ENCODE data around the gene C3AR1.

DNA sequence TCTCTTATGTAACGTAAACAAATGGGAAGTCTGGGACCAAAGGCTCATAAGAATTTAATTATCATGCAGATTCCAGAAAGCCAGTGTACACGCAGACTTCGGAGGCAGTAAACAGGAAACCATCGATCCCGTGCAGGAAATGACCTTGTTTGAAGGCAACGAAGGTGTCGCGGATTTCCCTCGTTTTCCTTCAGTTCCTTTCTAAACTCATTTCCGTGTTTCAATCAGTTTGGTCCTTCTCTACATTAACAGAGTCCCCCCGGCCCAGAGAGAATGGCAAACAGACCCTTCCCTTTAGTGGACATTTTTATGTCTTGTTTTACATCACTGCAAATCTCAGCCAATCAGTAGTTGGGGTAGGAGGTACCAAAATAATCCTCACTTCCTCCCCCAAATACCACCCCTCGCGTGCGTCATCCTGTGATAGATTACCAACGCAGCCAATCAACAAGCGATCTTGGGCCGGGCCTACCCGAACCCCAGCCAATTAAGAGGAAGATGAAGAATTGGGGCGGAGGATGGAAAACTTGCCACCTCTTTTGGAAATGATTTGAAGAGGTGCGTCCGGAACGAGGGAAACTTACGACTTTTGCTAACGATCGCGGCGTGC is 39.8 kb downstream of the C3AR1 start:
- no peak for TF ChIP-seq EP300 (IDR thresholded peaks at IDR 0.05)
- TF ChIP-seq, protein P1, sequence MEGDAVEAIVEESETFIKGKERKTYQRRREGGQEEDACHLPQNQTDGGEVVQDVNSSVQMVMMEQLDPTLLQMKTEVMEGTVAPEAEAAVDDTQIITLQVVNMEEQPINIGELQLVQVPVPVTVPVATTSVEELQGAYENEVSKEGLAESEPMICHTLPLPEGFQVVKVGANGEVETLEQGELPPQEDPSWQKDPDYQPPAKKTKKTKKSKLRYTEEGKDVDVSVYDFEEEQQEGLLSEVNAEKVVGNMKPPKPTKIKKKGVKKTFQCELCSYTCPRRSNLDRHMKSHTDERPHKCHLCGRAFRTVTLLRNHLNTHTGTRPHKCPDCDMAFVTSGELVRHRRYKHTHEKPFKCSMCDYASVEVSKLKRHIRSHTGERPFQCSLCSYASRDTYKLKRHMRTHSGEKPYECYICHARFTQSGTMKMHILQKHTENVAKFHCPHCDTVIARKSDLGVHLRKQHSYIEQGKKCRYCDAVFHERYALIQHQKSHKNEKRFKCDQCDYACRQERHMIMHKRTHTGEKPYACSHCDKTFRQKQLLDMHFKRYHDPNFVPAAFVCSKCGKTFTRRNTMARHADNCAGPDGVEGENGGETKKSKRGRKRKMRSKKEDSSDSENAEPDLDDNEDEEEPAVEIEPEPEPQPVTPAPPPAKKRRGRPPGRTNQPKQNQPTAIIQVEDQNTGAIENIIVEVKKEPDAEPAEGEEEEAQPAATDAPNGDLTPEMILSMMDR (IDR thresholded peaks at IDR 0.05) = no peak
- peak; percentile 8 to 77 (median 72) for TF ChIP-seq POLR2AphosphoS5 (IDR thresholded peaks at IDR 0.05)
- no peak for TF ChIP-seq POLR2A (IDR thresholded peaks at IDR 0.05)
